ENCODE measurements around the gene PPFIBP1. TPM values are rescaled to one million over a fixed set of nuclear protein-coding genes. Genes with fewer than 3 reads are reported as not detected.

Gene PPFIBP1
- total RNA-seq = 56.4 TPM

DNA sequence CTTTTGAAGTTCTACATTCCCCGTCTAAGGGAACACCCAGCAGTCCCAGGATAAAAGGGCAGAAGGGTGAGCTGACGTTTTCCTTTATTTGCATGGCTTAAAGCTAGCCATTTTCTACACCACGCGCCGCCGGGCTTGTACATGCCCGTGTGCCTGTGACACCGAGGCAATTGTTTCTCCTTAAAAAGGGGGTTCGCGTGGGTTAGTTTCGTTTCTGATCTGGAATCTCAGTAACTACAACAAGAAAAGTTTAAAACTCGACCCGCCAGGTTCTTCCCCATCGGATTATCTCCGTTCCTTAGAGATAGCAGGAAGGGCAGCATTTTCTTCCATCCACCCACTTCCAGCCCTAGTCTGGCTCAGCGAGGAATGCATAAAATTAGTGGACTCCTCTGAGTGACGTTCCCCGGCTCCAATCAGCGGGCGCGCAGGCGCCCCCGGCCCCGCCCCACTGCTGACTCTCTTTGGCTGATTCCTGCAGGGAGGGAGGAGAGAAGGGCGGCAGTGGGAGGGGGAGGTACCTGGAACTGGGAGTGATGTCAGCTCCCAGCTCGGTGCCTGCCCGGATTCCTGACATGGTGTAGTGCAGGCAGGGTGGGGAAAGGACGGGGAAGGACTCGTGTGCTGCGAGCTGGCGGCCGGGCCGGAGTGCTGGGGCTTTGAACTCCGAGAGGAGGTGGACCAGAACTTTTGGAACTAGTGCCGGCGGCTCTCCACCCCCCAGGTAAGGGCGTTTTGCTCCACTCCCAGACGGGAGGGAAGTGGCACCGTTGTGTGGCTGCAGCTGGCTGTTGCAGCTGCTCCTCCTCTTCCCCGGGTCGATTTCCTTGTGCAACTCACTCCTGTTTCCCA is at the start of gene PPFIBP1:
TSS of gene PPFIBP1 (plus strand) at position 565 of the 852 bp plus-strand sequence. CDS start 109,191 bp downstream, outside the sequence.
- intact Hi-C loops (cut with DNase I) = loop anchor here (2.0 to 10.0 kb wide), 4 partner anchors 31 to 189 kb away; partner anchors contain the start of gene BMAL2
- Histone ChIP-seq H3K27me3 (no peaks in the 10 kb centered on the region), H3K9me3 (no peaks in the 10 kb centered on the region), H3K36me3 (no peaks in the 10 kb centered on the region), H3K4me1 (peaks cover 3 to 16% of the 10 kb centered on the region in 2 donors), H3K27ac (peak within 1 kb of the TSS; percentile 88 to 90), H3K4me3 (peak within 1 kb of the TSS; percentile 77 to 79)
- TF ChIP-seq, protein P1, sequence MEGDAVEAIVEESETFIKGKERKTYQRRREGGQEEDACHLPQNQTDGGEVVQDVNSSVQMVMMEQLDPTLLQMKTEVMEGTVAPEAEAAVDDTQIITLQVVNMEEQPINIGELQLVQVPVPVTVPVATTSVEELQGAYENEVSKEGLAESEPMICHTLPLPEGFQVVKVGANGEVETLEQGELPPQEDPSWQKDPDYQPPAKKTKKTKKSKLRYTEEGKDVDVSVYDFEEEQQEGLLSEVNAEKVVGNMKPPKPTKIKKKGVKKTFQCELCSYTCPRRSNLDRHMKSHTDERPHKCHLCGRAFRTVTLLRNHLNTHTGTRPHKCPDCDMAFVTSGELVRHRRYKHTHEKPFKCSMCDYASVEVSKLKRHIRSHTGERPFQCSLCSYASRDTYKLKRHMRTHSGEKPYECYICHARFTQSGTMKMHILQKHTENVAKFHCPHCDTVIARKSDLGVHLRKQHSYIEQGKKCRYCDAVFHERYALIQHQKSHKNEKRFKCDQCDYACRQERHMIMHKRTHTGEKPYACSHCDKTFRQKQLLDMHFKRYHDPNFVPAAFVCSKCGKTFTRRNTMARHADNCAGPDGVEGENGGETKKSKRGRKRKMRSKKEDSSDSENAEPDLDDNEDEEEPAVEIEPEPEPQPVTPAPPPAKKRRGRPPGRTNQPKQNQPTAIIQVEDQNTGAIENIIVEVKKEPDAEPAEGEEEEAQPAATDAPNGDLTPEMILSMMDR (IDR thresholded peaks at IDR 0.05) = peak in 2 of 3 experiments; percentile 31 to 44
- DNase-seq (ENCODE audit: low spot score in 2 of 2) = peak; percentile 99 to 100

DNA sequence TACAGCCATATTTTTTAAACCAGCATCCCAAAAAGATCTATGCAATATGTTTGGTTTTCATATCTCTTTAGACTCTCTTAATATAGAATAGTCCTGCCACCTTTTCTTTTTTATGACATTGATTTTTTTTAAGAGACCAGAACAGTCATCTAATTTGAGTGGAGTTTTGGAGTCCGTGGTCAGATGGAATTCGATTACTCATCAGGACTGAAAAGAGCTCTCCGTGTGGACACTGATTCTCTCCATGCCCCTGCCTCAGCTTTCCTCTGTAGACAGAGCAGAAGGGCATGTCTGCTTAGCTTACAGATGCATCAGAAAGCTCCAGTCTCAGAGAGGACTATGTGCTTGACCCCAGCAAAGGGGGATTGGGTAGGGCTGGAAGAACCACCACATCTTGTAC is 49.7 kb upstream of the PPFIBP1 start:
- Histone ChIP-seq H3K27me3 (no peaks in the 10 kb centered on the region), H3K36me3 (no peaks in the 10 kb centered on the region), H3K27ac (no peak overlapping the region), H3K4me1 (peaks cover 0 to 5% of the 10 kb centered on the region in 2 donors), H3K9me3 (peaks cover 8 to 24% of the 10 kb centered on the region in 2 donors), H3K4me3 (no peak overlapping the region)
- TF ChIP-seq, protein P1 (IDR thresholded peaks at IDR 0.05) = no peak
- no peak for DNase-seq (ENCODE audit: low spot score in 2 of 2)
- intact Hi-C loops (cut with DNase I) = no loop called here

DNA sequence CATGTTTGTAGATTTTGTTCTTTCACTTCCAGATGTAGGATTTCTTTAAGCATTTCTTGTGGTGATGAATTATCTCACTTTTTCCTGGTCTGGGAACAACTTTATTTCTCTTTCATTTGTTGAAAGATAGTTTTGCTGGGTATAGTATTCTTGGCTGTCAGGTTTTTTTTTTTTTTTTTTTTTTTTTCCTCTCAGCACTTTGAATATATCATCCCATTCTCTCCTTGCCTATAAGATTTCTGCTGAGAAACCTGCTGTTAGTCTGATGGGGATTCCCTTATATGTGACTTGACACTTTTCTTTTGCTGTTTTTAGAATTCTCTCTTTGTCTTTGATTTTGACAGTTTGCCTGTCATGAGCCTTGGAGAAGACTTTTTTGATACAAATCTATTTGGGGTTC is 47.0 kb upstream of the PPFIBP1 start:
- H3K36me3 ChIP-seq = no peaks in the 10 kb centered on the region
- no peaks in the 10 kb centered on the region for H3K4me1 ChIP-seq
- intact Hi-C loops (cut with DNase I) = no loop called here
- no peaks in the 10 kb centered on the region for H3K27me3 ChIP-seq
- peaks cover 8 to 24% of the 10 kb centered on the region in 2 donors for H3K9me3 ChIP-seq
- DNase-seq (ENCODE audit: low spot score in 2 of 2) = no peak
- no peak overlapping the region for H3K4me3 ChIP-seq
- no peak overlapping the region for H3K27ac ChIP-seq
- TF ChIP-seq, protein P1 (IDR thresholded peaks at IDR 0.05) = no peak

DNA sequence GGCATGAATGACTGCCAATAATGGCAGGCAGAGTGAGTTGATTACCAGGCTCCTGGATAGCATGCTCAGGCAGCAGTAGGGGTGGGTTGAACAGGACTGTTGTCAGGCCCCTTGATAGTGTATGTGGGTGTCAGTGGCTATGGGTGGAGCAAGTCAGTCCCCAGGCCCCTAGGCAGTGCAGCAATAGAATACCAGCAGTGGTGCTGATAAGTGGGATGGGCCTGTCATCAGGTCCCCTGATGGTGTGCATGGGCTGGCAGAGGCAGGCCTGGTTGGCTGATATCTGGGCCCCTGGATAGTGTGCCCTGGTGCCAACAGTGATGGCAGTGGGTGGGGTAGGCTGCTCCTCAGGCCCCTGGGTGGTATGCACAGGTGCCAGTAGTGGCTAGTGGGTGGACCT is 45.1 kb upstream of the PPFIBP1 start:
- H3K36me3 ChIP-seq = no peaks in the 10 kb centered on the region
- DNase-seq (ENCODE audit: low spot score in 2 of 2) = no peak
- no peak overlapping the region for H3K4me3 ChIP-seq
- no peak overlapping the region for H3K27ac ChIP-seq
- H3K4me1 ChIP-seq = no peaks in the 10 kb centered on the region
- intact Hi-C loops (cut with DNase I) = no loop called here
- H3K27me3 ChIP-seq = no peaks in the 10 kb centered on the region
- TF ChIP-seq, protein P1 (IDR thresholded peaks at IDR 0.05) = no peak
- peaks cover 8 to 24% of the 10 kb centered on the region in 2 donors for H3K9me3 ChIP-seq

DNA sequence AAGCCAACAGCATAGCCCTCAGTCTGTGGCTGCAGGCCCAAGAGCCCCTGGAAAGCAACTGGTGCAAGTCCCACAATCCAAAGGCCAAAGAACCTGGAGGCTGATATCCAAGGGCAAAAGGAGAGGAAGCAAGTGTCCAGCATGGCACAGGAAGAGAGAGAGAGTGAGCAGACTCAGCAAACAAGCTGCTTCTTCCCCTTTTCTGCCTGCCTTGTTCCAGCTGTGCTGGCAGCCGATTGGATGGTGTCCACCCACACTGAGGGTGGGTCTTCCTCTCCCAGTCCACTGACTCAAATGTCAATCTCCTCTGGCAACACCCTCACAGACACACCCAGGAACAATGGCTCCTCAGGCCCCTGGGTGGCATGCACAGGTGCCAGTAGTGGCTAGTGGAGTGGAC is 44.0 kb upstream of the PPFIBP1 start:
- Histone ChIP-seq H3K4me1 (no peaks in the 10 kb centered on the region), H3K27ac (no peak overlapping the region), H3K27me3 (no peaks in the 10 kb centered on the region), H3K4me3 (no peak overlapping the region), H3K36me3 (no peaks in the 10 kb centered on the region), H3K9me3 (peaks cover 8 to 24% of the 10 kb centered on the region in 2 donors)
- intact Hi-C loops (cut with DNase I) = no loop called here
- TF ChIP-seq, protein P1 (IDR thresholded peaks at IDR 0.05) = no peak
- DNase-seq (ENCODE audit: low spot score in 2 of 2) = no peak
